ENCODE data around the gene ARL2.

DNA sequence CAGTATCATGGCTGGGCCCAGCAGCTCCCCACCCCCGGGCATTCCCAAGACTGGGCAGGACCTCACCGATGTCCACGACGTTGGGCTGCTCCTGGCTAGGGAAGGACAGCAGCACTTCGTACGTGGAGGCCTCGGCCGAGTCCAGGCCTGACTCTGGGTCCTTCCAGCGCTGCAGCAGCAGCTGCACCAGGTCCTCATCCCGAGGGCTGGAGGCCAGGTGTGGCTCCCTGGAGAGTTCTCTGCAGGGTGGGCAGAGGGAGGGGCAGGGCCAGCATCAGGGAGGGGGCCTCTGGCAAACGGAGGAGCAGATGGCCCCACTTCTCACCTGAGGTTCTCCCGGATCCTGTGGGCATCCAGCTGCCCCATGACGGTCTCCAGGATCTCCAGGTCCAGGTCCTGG, 44.1 kb downstream of the ARL2 start:
- TF ChIP-seq, protein P1, sequence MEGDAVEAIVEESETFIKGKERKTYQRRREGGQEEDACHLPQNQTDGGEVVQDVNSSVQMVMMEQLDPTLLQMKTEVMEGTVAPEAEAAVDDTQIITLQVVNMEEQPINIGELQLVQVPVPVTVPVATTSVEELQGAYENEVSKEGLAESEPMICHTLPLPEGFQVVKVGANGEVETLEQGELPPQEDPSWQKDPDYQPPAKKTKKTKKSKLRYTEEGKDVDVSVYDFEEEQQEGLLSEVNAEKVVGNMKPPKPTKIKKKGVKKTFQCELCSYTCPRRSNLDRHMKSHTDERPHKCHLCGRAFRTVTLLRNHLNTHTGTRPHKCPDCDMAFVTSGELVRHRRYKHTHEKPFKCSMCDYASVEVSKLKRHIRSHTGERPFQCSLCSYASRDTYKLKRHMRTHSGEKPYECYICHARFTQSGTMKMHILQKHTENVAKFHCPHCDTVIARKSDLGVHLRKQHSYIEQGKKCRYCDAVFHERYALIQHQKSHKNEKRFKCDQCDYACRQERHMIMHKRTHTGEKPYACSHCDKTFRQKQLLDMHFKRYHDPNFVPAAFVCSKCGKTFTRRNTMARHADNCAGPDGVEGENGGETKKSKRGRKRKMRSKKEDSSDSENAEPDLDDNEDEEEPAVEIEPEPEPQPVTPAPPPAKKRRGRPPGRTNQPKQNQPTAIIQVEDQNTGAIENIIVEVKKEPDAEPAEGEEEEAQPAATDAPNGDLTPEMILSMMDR (conservative IDR thresholded peaks at IDR 0.05; ENCODE audit: low read depth, low read length) = no peak
- no peak for TF ChIP-seq EZH2 (IDR thresholded peaks at IDR 0.05; ENCODE audit: borderline replicate concordance, low read depth, low read length, poor library complexity, severe bottlenecking)

Measured in A673 (cell line).